H9 (cell line): ENCODE measurements around the gene NUP210. TPM values are rescaled to one million over a fixed set of nuclear protein-coding genes. Genes with fewer than 3 reads are reported as not detected.

Experiments used
- DNase-seq: peaks from one replicate; pipeline ENCODE4 v3.0.0-alpha.2; 2017
- H2AFZ ChIP-seq: one replicate; pipeline ENCODE4 v1.6.1; 2013; ENCODE audit warnings: mild to moderate bottlenecking, low read length, control low read depth, moderate library complexity
- H2AK5ac ChIP-seq: 2 replicates; pipeline ENCODE4 v1.6.1; 2013; ENCODE audit warnings: low read length, control low read depth, mixed read lengths; ENCODE audit not compliant: insufficient read length
- H2BK120ac ChIP-seq: one replicate; pipeline ENCODE4 v1.6.1; 2013; ENCODE audit warnings: low read depth, mild to moderate bottlenecking, low read length, control low read depth, inconsistent platforms; ENCODE audit not compliant: poor library complexity, severe bottlenecking
- H2BK12ac ChIP-seq: 2 replicates; pipeline ENCODE4 v1.6.1; 2013; ENCODE audit warnings: low read length, control low read depth, mixed read lengths, low read depth; ENCODE audit not compliant: insufficient read length
- H2BK15ac ChIP-seq: 2 replicates; pipeline ENCODE4 v1.6.1; 2013; ENCODE audit warnings: low read depth, low read length, control low read depth
- H2BK20ac ChIP-seq: one replicate; pipeline ENCODE4 v1.6.1; 2013; ENCODE audit warnings: low read depth, mild to moderate bottlenecking, low read length, control low read depth, inconsistent platforms; ENCODE audit not compliant: poor library complexity, severe bottlenecking
- H2BK5ac ChIP-seq: 2 replicates; pipeline ENCODE4 v1.6.1; 2013; ENCODE audit warnings: low read length, control low read depth, mixed read lengths; ENCODE audit not compliant: insufficient read length
- H3K14ac ChIP-seq: 2 replicates; pipeline ENCODE4 v1.6.1; 2013; ENCODE audit warnings: low read length, control low read depth; ENCODE audit not compliant: insufficient read depth
- H3K18ac ChIP-seq: 2 replicates; pipeline ENCODE4 v1.6.1; 2013; ENCODE audit warnings: low read depth, mild to moderate bottlenecking, mixed read lengths, low read length, control low read depth; ENCODE audit not compliant: insufficient read length
- H3K23ac ChIP-seq: 2 replicates; pipeline ENCODE4 v1.6.1; 2013; ENCODE audit warnings: low read length, control low read depth, mixed read lengths, low read depth; ENCODE audit not compliant: insufficient read length
- H3K23me2 ChIP-seq: 2 replicates; pipeline ENCODE4 v1.6.1; 2013; ENCODE audit warnings: low read depth, mild to moderate bottlenecking, mixed read lengths, low read length, control low read depth; ENCODE audit not compliant: insufficient read length, poor library complexity, severe bottlenecking
- H3K27ac ChIP-seq: 2 replicates; pipeline ENCODE4 v1.5.1; 2013; ENCODE audit warnings: low read length, control low read depth, mixed read lengths, low read depth; ENCODE audit not compliant: insufficient read length
- H3K27me3 ChIP-seq: 2 replicates; pipeline ENCODE4 v1.6.1; 2013; ENCODE audit warnings: low read length, control low read depth, inconsistent platforms; ENCODE audit not compliant: insufficient read depth
- H3K4ac ChIP-seq: 2 replicates; pipeline ENCODE4 v1.6.1; 2013; ENCODE audit warnings: low read depth, mild to moderate bottlenecking, control low read depth, inconsistent platforms, low read length, moderate library complexity
- H3K4me1 ChIP-seq: 2 replicates; pipeline ENCODE4 v1.6.1; 2013; ENCODE audit warnings: low read length, control low read depth, inconsistent platforms; ENCODE audit not compliant: insufficient read depth
- H3K4me2 ChIP-seq: 2 replicates; pipeline ENCODE4 v1.6.1; 2013; ENCODE audit warnings: low read length, control low read depth, mixed read lengths; ENCODE audit not compliant: insufficient read length, insufficient read depth
- H3K56ac ChIP-seq: 2 replicates; pipeline ENCODE4 v1.6.1; 2013; ENCODE audit warnings: low read depth, mild to moderate bottlenecking, mixed read lengths, low read length, control low read depth; ENCODE audit not compliant: insufficient read length
- H3K79me1 ChIP-seq: 2 replicates; pipeline ENCODE4 v1.6.1; 2013; ENCODE audit warnings: low read depth, mild to moderate bottlenecking, moderate library complexity, low read length, control low read depth, inconsistent platforms; ENCODE audit not compliant: insufficient read depth, poor library complexity, severe bottlenecking
- H3K79me2 ChIP-seq: 2 replicates; pipeline ENCODE4 v1.6.1; 2013; ENCODE audit warnings: low read length, control low read depth, inconsistent platforms; ENCODE audit not compliant: insufficient read depth
- H3K9ac ChIP-seq: 2 replicates; pipeline ENCODE4 v1.6.1; 2013; ENCODE audit warnings: low read length, control low read depth, mixed read lengths; ENCODE audit not compliant: insufficient read length; ENCODE audit errors: extremely low read depth
- H3K9me3 ChIP-seq: one replicate; pipeline ENCODE4 v1.6.1; 2013; ENCODE audit warnings: low read depth, low read length, inconsistent platforms; ENCODE audit not compliant: control insufficient read depth
- H3T11ph ChIP-seq: one replicate; pipeline ENCODE4 v1.6.1; 2013; ENCODE audit warnings: mild to moderate bottlenecking, low read length, control low read depth, inconsistent platforms
- H4K20me1 ChIP-seq: one replicate; pipeline ENCODE4 v1.6.1; 2013; ENCODE audit not compliant: control insufficient read depth, insufficient read length, insufficient read depth
- H4K5ac ChIP-seq: 2 replicates; pipeline ENCODE4 v1.6.1; 2013; ENCODE audit warnings: low read depth, mild to moderate bottlenecking, mixed read lengths, low read length, control low read depth; ENCODE audit not compliant: insufficient read length
- H4K8ac ChIP-seq: replicated peaks from 2 replicates; pipeline ENCODE4 v1.6.1; 2013; ENCODE audit warnings: low read length, control low read depth, mixed read lengths, low read depth; ENCODE audit not compliant: insufficient read length
- H4K91ac ChIP-seq: 2 replicates; pipeline ENCODE4 v1.6.1; 2013; ENCODE audit warnings: low read depth, mild to moderate bottlenecking, moderate library complexity, mixed read lengths, low read length, control low read depth; ENCODE audit not compliant: insufficient read length
- H3K27ac Mint-ChIP-seq, 3 experiments: 2 replicates in 2 of 3; 3 replicates in 1 of 3; pipeline ENCODE4 v1.8.0; 2020 to 2021; ENCODE audit warnings: mixed read lengths in 3 of 3, mild to moderate bottlenecking in 1 of 3, moderate library complexity in 1 of 3
- H3K27me3 Mint-ChIP-seq: 2 replicates; pipeline ENCODE4 v1.8.0; 2021; ENCODE audit warnings: low read depth, mild to moderate bottlenecking, moderate library complexity, mixed read lengths
- H3K36me3 Mint-ChIP-seq, 3 experiments: 2 replicates in 2 of 3; 3 replicates in 1 of 3; pipeline ENCODE4 v1.8.0; 2020 to 2021; ENCODE audit warnings: low read depth in 3 of 3, mixed read lengths in 3 of 3; ENCODE audit not compliant: insufficient read depth in 1 of 3
- H3K4me1 Mint-ChIP-seq, 2 experiments: 2 replicates each; pipeline ENCODE4 v1.8.0; 2020; ENCODE audit warnings: mixed read lengths in 2 of 2
- H3K4me3 Mint-ChIP-seq, 2 experiments: 2 replicates in 1 of 2; 3 replicates in 1 of 2; pipeline ENCODE4 v1.8.0; 2020 to 2021; ENCODE audit warnings: mild to moderate bottlenecking in 2 of 2, mixed read lengths in 2 of 2, moderate library complexity in 1 of 2
- H3K9me3 Mint-ChIP-seq, 2 experiments: 2 replicates in 1 of 2; 3 replicates in 1 of 2; pipeline ENCODE4 v1.8.0; 2020; ENCODE audit warnings: mild to moderate bottlenecking in 2 of 2, mixed read lengths in 2 of 2, moderate library complexity in 1 of 2
- CTCF ChIP-seq: fragments of 200-600 bp; sonication (generic); conservative IDR thresholded peaks from 3 replicates; pipeline ENCODE4 v1.8.0; 2021; ENCODE audit warnings: antibody characterized with exemption, mild to moderate bottlenecking
- WGBS: extraction: QIAGEN DNeasy Blood & Tissue Kit; methylation state at CpG from one replicate; pipeline ENCODE4 v1.1.7; 2013; ENCODE audit warnings: missing lambda C conversion rate, low lambda C conversion rate, mixed read lengths; ENCODE audit not compliant: insufficient read length; ENCODE audit errors: extremely low coverage; 5-methylcytosine and 5-hydroxymethylcytosine counted together
- total RNA-seq: library from RNA; stranded (reverse); gene quantifications from 2 replicates; pipeline ENCODE4 v1.2.1, GENCODE V29; 2021

The NUP210 gene
- total RNA-seq, 1 experiment from 2014 or later = 48.8 TPM

GRCh38 chr3:13318626-13319470, 101.3 kb downstream of the NUP210 start:
- no peaks in the 10 kb centered on the region for H3K4me1 Mint-ChIP-seq
- no peaks in the 10 kb centered on the region for H3K9me3 Mint-ChIP-seq
- Histone ChIP-seq H3K4me1 (no peaks in the 10 kb centered on the region), H3K9me3 (no peaks in the 10 kb centered on the region), H3K18ac (no peak overlapping the region), H3K79me1 (no peaks in the 10 kb centered on the region), H2AK5ac (no peak overlapping the region), H3K79me2 (no peaks in the 10 kb centered on the region), H4K8ac (no peak overlapping the region), H3T11ph (no peak overlapping the region), H3K14ac (no peak overlapping the region), H2BK15ac (no peak overlapping the region), H4K20me1 (no peaks in the 10 kb centered on the region), H3K9ac (no peak overlapping the region), H2BK120ac (no peak overlapping the region), H3K4ac (no peak overlapping the region), H4K5ac (no peak overlapping the region), H2BK12ac (no peak overlapping the region), H2BK20ac (no peak overlapping the region), H2BK5ac (no peak overlapping the region), H3K23ac (no peak overlapping the region), H4K91ac (no peak overlapping the region), H3K27me3 (no peaks in the 10 kb centered on the region), H3K56ac (no peak overlapping the region), H2AFZ (no peak overlapping the region), H3K4me2 (no peak overlapping the region), H3K27ac (no peak overlapping the region), H3K23me2 (no peaks in the 10 kb centered on the region)
- H3K27ac Mint-ChIP-seq = peak overlapping the region in 2 of 3 experiments; percentile 74 to 90; a peak in 3 of 7 replicates
- no peak for DNase-seq
- WGBS = no CpG with 5 or more reads among the region's 14 CpGs
- no peak for TF ChIP-seq CTCF
- H3K36me3 Mint-ChIP-seq = peaks cover 45 to 89% (median 64%) of the 10 kb centered on the region in 3 experiments
- H3K27me3 Mint-ChIP-seq = no peaks in the 10 kb centered on the region
- H3K4me3 Mint-ChIP-seq = no peak overlapping the region
